Activated CD8-positive, alpha-beta memory T cell treated with anti-CD3 and anti-CD28 coated beads for 48 hours (primary cell): ENCODE results near the gene KRTAP21-3.

Experiments
- DNase-seq, 3 experiments: peaks; one replicate each; pipeline ENCODE4 v3.0.0-alpha.2; 2020; ENCODE audit warnings: low read depth in 2 of 3, low spot score in 2 of 3

Gene KRTAP21-3

GRCh38 chr21:30668776-30669175 lies 49.8 kb downstream of the KRTAP21-3 start:
- no peak for DNase-seq
